ENCODE data around the gene GPR21.
A peak's percentile ranks its signal among the peaks of the same experiment; 100 is the strongest.

The GPR21 gene

GRCh38 chr9:123033352-123033751 lies at the start of gene GPR21:
Gene GPR21 (plus strand): TSS chr9:123033667. CDS start chr9:123034567, 900 bp downstream.
- no peak for DNase-seq (ENCODE audit: low read depth)

GRCh38 chr9:122986010-122986409 lies 47.5 kb upstream of the GPR21 start:
- DNase-seq (ENCODE audit: low read depth): no peak

- no peak for DNase-seq (ENCODE audit: low read depth)
These were observed 45.3 kb upstream of the GPR21 start for GRCh38 chr9:122988141-122988540.

- DNase-seq (ENCODE audit: low read depth): no peak
These were observed 44.4 kb upstream of the GPR21 start for GRCh38 chr9:122988920-122989621.

GRCh38 chr9:122991370-122991830 lies 42.1 kb upstream of the GPR21 start:
- peak; percentile 1 for DNase-seq (ENCODE audit: low read depth)

- DNase-seq (ENCODE audit: low read depth): no peak
These were observed 36.9 kb upstream of the GPR21 start for GRCh38 chr9:122996586-122996985.

GRCh38 chr9:122998448-122998847 lies 35.0 kb upstream of the GPR21 start:
- no peak for DNase-seq (ENCODE audit: low read depth)

- DNase-seq (ENCODE audit: low read depth): no peak
These were observed 32.9 kb upstream of the GPR21 start for GRCh38 chr9:123000371-123001068.

- DNase-seq (ENCODE audit: low read depth): no peak
These were observed 30.7 kb upstream of the GPR21 start for GRCh38 chr9:123002754-123003153.

GRCh38 chr9:123003466-123003865 lies 30.0 kb upstream of the GPR21 start:
- DNase-seq (ENCODE audit: low read depth): no peak

- no peak for DNase-seq (ENCODE audit: low read depth)
These were observed 27.5 kb upstream of the GPR21 start for GRCh38 chr9:123005964-123006363.

- no peak for DNase-seq (ENCODE audit: low read depth)
These were observed 26.2 kb upstream of the GPR21 start for GRCh38 chr9:123007269-123007668.

- no peak for DNase-seq (ENCODE audit: low read depth)
These were observed 24.6 kb upstream of the GPR21 start for GRCh38 chr9:123008909-123009308.

GRCh38 chr9:123011380-123011779 lies 22.1 kb upstream of the GPR21 start:
- no peak for DNase-seq (ENCODE audit: low read depth)

GRCh38 chr9:123011878-123012528 lies 21.5 kb upstream of the GPR21 start:
- DNase-seq (ENCODE audit: low read depth): no peak

GRCh38 chr9:123016631-123017030 lies 16.8 kb upstream of the GPR21 start:
- DNase-seq (ENCODE audit: low read depth): no peak

GRCh38 chr9:123020796-123021195 lies 12.7 kb upstream of the GPR21 start:
- no peak for DNase-seq (ENCODE audit: low read depth)

GRCh38 chr9:123026425-123026824 lies 7.0 kb upstream of the GPR21 start:
- DNase-seq (ENCODE audit: low read depth): no peak

GRCh38 chr9:123027517-123027916 lies 6.0 kb upstream of the GPR21 start:
- DNase-seq (ENCODE audit: low read depth): no peak

GRCh38 chr9:123028136-123028535 lies 5.3 kb upstream of the GPR21 start:
- no peak for DNase-seq (ENCODE audit: low read depth)

GRCh38 chr9:123028973-123029372 lies 4.5 kb upstream of the GPR21 start:
- DNase-seq (ENCODE audit: low read depth): no peak

GRCh38 chr9:123031963-123032362 lies 1.5 kb upstream of the GPR21 start:
- DNase-seq (ENCODE audit: low read depth): no peak
